Mesothelial cell of epicardium (in vitro differentiated cells): Measurements from ENCODE around the gene AQP1. TPM values are rescaled to one million over a fixed set of nuclear protein-coding genes. Genes with fewer than 3 reads are reported as not detected.
A peak's percentile ranks its signal among the peaks of the same experiment; 100 is the strongest.

Experiments
- DNase-seq, 2 experiments: peaks; one replicate each; pipeline ENCODE4 v3.0.0; 2021; ENCODE audit warnings: low spot score in 2 of 2; ENCODE audit not compliant: unreplicated experiment in 2 of 2
- H3K27ac Mint-ChIP-seq: 2 replicates; pipeline ENCODE4 v1.8.0; 2021; ENCODE audit warnings: mixed read lengths
- H3K27me3 Mint-ChIP-seq: 2 replicates; pipeline ENCODE4 v1.8.0; 2021; ENCODE audit warnings: low read depth, mixed read lengths
- H3K36me3 Mint-ChIP-seq: 2 replicates; pipeline ENCODE4 v1.8.0; 2021; ENCODE audit warnings: mixed read lengths
- H3K4me1 Mint-ChIP-seq: 2 replicates; pipeline ENCODE4 v1.8.0; 2021; ENCODE audit warnings: mixed read lengths
- H3K4me3 Mint-ChIP-seq: 2 replicates; pipeline ENCODE4 v1.8.0; 2021; ENCODE audit warnings: mild to moderate bottlenecking, moderate library complexity, mixed read lengths
- H3K9me3 Mint-ChIP-seq: 2 replicates; pipeline ENCODE4 v1.8.0; 2021; ENCODE audit warnings: mixed read lengths
- total RNA-seq: library from RNA; stranded (reverse); gene quantifications from 3 replicates; pipeline ENCODE4 v1.2.1, GENCODE V29; 2021
- TF ChIP-seq, protein P1 (sequence below): fragments of 200-600 bp; sonication (generic); IDR thresholded peaks from one replicate; pipeline ENCODE4 v1.5.0; 2021; ENCODE audit warnings: antibody characterized with exemption; ENCODE audit not compliant: unreplicated experiment

AQP1 gene
- total RNA-seq, result 10.7 to 11.1 TPM (median 10.9 TPM) in 3 replicates

DNA sequence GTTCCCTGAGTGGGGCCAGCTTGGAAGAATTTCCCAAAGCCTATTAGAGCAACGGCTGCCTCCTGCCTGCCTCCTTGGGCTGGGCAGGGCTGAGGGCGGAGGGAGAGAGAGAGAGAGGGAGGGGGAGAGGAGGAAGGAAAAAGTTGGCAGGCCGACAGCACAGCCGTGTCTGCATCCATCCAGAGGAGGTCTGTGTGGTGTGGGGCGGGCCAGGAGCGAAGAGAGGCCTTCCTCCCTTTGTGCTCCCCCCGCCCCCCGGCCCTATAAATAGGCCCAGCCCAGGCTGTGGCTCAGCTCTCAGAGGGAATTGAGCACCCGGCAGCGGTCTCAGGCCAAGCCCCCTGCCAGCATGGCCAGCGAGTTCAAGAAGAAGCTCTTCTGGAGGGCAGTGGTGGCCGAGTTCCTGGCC is at the start of gene AQP1:
TSS of gene AQP1 (plus strand) at position 293 of the 409 bp plus-strand sequence. CDS start at position 350, 57 bp downstream.
- H3K27me3 Mint-ChIP-seq, result no peaks in the 10 kb centered on the region
- H3K27ac Mint-ChIP-seq, result peak within 1 kb of the TSS; percentile 72
- peak within 1 kb of the TSS; percentile 8 for H3K4me3 Mint-ChIP-seq
- no peaks in the 10 kb centered on the region for H3K9me3 Mint-ChIP-seq
- H3K36me3 Mint-ChIP-seq, result no peaks in the 10 kb centered on the region
- peaks cover 40% of the 10 kb centered on the region for H3K4me1 Mint-ChIP-seq
- TF ChIP-seq, protein P1, sequence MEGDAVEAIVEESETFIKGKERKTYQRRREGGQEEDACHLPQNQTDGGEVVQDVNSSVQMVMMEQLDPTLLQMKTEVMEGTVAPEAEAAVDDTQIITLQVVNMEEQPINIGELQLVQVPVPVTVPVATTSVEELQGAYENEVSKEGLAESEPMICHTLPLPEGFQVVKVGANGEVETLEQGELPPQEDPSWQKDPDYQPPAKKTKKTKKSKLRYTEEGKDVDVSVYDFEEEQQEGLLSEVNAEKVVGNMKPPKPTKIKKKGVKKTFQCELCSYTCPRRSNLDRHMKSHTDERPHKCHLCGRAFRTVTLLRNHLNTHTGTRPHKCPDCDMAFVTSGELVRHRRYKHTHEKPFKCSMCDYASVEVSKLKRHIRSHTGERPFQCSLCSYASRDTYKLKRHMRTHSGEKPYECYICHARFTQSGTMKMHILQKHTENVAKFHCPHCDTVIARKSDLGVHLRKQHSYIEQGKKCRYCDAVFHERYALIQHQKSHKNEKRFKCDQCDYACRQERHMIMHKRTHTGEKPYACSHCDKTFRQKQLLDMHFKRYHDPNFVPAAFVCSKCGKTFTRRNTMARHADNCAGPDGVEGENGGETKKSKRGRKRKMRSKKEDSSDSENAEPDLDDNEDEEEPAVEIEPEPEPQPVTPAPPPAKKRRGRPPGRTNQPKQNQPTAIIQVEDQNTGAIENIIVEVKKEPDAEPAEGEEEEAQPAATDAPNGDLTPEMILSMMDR, result no peak
- DNase-seq, result no peak

DNA sequence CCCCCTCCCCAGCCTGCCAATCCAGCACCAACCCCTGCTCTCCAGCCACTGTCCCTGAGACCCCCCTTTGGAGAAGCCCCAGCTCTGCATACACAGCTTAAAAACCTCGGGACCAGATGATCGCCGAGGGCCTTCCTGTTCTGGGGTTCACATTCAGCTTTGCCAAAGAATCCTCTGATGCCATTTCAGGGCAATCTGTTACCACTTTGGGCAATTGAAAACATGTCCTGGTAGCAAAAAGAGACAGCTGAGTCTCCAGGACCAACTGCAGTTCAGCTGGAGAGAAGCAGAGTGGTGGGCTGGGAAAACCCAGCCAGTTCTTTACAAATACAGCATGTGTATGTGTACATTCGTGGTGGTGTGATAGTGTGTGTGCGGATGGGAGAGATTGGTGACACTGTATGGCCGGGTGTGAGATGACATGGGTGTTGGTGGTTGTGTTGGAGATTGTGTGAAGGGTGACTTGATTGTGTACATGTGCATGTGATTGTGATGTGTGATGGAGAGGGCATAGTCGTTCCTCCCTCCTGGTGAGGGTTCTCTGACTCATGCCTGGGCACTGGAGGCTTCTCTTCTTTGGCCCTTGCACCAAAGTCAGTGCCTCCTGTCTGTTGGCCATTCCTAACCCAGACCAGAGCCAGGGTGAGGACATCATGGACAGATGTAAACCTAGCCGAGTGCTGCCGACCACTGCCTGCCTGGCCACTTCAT is 48.5 kb upstream of the AQP1 start:
- DNase-seq, result no peak
- Mint-ChIP-seq H3K27me3 (no peaks in the 10 kb centered on the region), H3K9me3 (no peaks in the 10 kb centered on the region), H3K4me1 (peaks cover 6% of the 10 kb centered on the region), H3K4me3 (no peak overlapping the region), H3K27ac (no peak overlapping the region), H3K36me3 (peaks cover under 1% of the 10 kb centered on the region)
- TF ChIP-seq, protein P1, result no peak

DNA sequence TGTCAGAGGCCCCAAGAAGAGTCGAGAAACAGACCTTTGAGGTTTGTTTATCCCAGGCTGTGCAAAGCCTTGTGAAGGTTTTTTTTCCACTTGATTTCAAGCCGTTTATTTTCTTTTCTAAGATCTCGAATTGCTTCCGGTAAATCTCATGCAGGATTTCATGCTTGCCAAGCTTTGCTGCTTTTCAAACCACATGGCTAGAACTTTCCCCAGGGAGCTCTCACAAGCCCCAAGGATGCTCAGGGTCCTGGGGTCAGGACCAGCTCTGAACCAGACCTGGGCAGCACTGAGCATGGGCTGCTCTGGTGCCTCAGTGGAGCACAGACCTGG is 48.0 kb upstream of the AQP1 start:
- DNase-seq, result no peak
- no peaks in the 10 kb centered on the region for H3K9me3 Mint-ChIP-seq
- H3K4me1 Mint-ChIP-seq, result peaks cover 6% of the 10 kb centered on the region
- no peak overlapping the region for H3K4me3 Mint-ChIP-seq
- no peaks in the 10 kb centered on the region for H3K27me3 Mint-ChIP-seq
- no peaks in the 10 kb centered on the region for H3K36me3 Mint-ChIP-seq
- H3K27ac Mint-ChIP-seq, result no peak overlapping the region
- TF ChIP-seq, protein P1, result no peak

DNA sequence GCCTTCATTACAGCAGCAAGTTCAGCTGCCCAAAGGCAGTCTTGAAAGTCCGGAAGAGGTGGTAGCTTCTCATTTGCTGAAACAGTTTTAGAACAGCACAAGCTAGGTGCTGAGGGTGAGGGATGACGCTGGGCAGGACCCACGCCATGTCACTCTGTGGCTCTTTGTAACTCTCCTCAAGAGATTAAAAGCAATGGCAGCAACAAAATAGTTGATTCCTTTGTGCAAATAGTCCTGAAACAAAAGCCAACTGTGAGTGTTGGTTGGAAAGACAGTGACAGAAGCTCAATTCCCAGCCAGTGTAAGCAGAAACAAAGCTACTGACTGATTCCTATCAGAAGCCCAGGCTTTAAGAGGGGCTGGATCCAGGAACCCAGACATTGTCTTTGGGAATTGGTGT is 47.6 kb upstream of the AQP1 start:
- H3K4me3 Mint-ChIP-seq, result no peak overlapping the region
- H3K36me3 Mint-ChIP-seq, result no peaks in the 10 kb centered on the region
- peaks cover 6% of the 10 kb centered on the region for H3K4me1 Mint-ChIP-seq
- H3K27ac Mint-ChIP-seq, result no peak overlapping the region
- no peak for DNase-seq
- TF ChIP-seq, protein P1, result no peak
- no peaks in the 10 kb centered on the region for H3K27me3 Mint-ChIP-seq
- H3K9me3 Mint-ChIP-seq, result no peaks in the 10 kb centered on the region

DNA sequence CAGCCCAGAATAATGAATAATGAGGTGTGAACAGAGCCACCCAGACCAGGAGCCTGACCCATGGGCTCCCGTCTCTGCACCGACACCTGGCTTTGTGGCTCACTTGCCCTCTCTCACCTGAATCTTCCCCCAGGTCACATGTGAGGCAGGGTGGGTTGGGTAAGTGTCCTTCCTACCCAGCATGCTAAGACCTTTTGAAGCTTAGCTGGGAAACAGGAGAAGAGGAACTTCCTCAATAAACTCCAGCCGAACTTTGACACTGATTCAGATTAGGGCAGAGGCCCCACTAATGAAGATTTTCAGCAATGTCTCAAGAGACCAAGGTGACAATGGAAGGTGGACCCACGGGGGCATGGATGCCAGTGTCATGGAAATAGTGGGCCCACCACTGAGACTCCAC is 46.6 kb upstream of the AQP1 start:
- H3K27ac Mint-ChIP-seq, result no peak overlapping the region
- no peak for DNase-seq

More for the DNA sequence above, 46.6 kb upstream of the AQP1 start:
- no peaks in the 10 kb centered on the region for H3K36me3 Mint-ChIP-seq
- H3K9me3 Mint-ChIP-seq, result no peaks in the 10 kb centered on the region
- peaks cover 2% of the 10 kb centered on the region for H3K4me1 Mint-ChIP-seq
- no peak overlapping the region for H3K4me3 Mint-ChIP-seq
- H3K27me3 Mint-ChIP-seq, result no peaks in the 10 kb centered on the region
- TF ChIP-seq, protein P1, result no peak
